GM19328 (cell line): ENCODE data around the gene GMPPB.

ENCODE experiments used
- ATAC-seq: cut with Tn5 transposase; IDR thresholded peaks from one replicate; pipeline ENCODE4 v1.9.1; 2021; ENCODE audit warnings: mild to moderate bottlenecking, moderate library complexity; ENCODE audit not compliant: unreplicated experiment

GMPPB gene

DNA sequence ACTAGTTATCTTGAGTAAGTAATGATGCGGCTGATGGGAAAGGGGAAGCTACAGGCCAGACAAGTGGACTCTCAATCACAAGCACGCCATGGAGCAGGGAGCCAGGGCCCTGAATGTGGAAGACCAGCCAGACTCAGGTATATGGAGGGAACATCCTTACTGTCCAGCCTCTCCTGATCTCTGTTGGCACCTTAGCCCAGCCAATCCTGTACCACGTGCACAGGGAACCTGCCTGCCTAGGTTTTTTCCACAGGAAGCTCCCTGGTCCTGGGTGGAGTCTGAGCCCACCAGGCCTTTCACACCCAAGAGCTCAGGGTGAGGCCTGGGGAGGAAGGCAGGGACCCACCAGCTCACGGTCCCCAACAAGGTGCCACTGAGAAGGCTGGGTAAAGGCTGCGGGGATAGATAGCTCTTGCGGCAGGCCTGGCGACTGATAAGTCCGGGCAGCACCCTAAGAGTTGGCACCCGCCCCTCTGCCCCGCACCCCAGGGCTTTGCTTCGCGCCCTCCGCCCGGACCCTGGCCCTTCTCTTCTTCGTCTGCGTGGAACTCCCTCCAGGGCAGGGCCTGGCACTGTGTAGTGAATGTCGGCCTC, 50.5 kb downstream of the GMPPB start:
- no peak for ATAC-seq

- ATAC-seq, result no peak
Measured at GRCh38 chr3:49671291-49672288, 52.2 kb downstream of the GMPPB start.

- no peak for ATAC-seq
Measured at GRCh38 chr3:49670940-49671290, 52.8 kb downstream of the GMPPB start.
